Dermis microvascular lymphatic vessel endothelial cell (primary cell): Measurements from ENCODE around the gene EMD. TPM values are rescaled to one million over a fixed set of nuclear protein-coding genes. Genes with fewer than 3 reads are reported as not detected.

Experiments
- DNase-seq, 2 donors: peaks; one replicate each; pipeline versions ENCODE4 v3.0.0 to v3.0.0-alpha.2; 2010; ENCODE audit warnings: low read depth in 2 of 2
- total RNA-seq: library from RNA; depleted of rRNA; stranded (reverse); fragments of >200 nt; gene quantifications from 2 replicates; pipeline ENCODE4 v1.2.1, GENCODE V29; 2014

EMD gene
- total RNA-seq, 1 donor from 2014 or later = 17.8 TPM

DNA sequence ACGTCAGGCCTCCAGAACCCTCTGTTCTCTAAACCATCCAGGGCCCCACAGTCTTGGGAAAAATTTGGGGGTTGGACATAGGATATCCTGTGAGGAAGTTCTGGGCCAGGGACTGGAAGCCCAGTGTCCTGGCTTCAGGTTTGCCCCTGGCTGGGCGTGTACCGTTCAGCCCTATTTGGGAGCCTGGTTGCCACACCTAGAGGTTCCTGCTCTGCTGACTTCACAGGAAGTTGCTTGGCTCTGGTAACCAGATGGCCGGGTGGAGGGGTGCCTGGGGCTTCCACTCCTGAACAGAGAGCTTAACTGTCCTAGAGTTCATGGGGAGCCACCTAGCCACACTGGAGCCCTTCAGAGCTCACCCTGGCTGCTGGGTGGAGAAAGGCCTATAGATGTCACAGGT is 33.4 kb downstream of the EMD start:
- DNase-seq = no peak

DNA sequence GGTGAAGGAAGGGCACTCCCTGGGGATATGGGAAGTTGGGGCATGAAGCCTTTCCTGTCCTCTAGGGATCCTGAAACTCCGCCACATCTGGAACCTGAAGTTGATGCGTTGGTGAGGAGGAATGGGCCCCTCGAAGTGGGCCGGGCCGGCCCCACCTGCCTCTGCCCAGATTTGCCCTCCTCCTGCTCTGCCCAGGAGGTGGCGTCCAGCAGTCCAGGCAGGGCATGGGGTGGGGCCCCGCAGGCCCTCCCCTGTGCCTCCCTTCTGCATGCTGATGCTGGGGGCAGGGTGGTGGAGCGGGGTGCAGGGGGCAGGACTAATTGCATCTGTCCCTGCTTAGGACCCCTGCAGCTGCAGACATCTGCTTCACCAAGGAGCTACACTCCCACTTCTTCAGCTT is 34.0 kb downstream of the EMD start:
- DNase-seq = no peak

GRCh38 chrX:154417157-154417556 is 38.1 kb downstream of the EMD start:
- DNase-seq = no peak

- DNase-seq = no peak
Observed at GRCh38 chrX:154419189-154419588, 40.1 kb downstream of the EMD start.

DNA sequence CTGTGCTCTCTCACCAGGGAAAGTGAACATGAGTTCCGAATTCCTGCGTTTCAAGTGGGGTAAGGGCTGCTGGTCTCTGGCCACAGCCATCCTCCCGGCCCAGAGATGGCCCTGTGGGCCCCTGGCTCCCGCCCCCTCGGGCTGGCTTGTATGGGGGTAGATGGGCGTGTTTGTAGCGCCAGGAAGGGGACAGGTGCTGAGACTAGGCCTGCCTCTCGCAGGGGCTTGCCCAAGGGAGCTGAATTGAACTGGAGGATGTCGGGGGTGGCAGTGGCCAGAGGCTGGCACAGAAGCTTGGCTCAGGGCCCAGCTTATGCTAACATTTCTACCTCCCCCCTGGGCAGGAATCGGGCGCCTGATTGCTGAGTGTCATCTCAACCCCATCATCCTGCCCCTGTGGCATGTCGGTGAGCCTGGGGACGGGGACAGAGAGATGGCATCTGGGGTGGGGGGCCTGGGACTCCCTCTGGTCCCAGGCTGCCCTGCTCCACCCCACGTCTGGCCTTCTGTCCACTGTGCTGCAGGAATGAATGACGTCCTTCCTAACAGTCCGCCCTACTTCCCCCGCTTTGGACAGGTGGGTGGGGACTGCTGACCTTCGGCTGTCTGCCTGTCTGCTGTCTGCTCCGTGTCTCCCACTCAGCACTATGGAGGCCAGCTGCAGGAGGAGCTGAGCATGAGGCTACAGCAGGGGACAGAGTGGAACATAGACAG is 40.8 kb downstream of the EMD start:
- peak; percentile 66 to 73 for DNase-seq

DNA sequence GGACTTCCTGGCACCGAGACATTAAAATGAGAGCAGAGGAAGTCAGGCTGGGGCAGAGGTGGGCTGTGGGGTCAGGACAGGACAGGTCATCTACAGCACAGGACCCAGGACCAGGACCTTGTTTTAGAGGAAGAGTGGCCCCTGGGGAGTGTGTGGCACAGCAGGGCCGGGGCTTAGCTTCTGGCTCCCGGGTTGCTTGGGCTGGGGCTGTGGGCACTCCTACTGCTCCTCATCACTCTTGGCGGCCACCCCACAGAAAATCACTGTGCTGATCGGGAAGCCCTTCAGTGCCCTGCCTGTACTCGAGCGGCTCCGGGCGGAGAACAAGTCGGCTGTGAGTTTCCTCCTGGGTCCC is 41.3 kb downstream of the EMD start:
- no peak for DNase-seq

DNA sequence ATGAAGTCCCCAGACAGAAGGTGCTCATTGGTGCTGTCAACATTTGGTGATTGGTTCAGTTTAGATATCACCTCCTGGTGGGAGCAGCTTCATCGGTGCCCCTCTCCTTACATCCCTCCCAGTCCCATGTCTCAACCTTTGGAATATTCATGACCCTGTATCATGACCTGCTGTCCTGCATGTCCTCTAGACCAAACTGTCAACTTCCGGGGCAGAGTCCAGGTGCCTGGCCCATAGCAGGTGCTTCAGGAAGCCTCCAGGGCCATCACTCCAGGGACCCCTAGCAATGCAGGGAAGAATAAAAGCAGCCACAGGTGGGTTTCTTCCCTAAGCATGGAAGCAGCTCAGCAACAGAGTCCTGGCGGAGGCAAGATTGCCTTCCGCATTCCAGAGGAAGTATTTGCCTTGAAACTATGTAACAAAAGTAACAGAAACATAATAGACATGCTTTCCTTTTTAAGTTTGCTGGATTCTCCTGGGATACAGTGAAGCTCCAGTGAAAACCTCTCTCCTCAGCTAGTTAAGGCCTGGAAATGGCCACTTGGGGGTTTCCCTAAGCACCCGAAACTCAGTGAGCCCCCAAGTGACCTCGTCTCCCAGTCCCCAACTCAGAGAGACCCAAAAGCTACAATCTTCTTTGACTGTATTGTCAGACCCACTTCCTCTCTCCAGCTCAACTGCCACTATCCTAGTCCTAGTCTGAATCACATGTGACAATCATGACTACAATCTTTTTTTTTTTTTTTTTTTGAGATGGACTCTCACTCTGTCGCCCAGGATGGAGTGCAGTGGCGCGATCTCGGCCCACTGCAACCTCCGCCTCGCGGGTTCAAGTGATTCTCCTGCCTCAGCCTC is 48.0 kb downstream of the EMD start:
- no peak for DNase-seq

- peak; percentile 85 to 96 for DNase-seq
Observed at GRCh38 chrX:154428176-154429171, 49.4 kb downstream of the EMD start, which contains the start of gene ATP6AP1. TSS of gene ATP6AP1 (plus strand) at chrX:154428677. CDS start at chrX:154428693, 16 bp downstream.

DNA sequence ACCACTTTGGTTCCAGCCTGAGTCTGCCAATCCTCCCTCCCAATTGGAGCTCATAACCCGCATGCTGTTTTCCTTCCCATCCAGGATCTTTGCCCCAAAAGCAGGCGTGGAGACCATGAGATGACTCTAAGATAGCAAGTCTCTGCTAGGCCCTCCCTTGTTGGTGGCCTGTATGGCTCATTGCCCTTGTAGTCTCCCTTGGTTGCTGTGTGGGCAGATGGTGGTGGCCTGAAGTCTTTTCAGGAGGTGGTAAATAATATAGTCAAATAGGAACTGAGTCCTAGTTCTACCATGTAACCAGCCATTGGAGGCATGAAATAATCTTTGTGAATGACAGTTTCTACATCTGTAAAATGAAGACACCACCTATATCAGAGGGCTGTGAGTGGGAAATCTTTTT is 50.6 kb downstream of the EMD start:
- DNase-seq = no peak

GRCh38 chrX:154430479-154430878 is 51.4 kb downstream of the EMD start:
- DNase-seq = no peak

GRCh38 chrX:154430916-154431315 is 51.8 kb downstream of the EMD start:
- no peak for DNase-seq

Other genes starting within 250 kb of the EMD start
- 0.13 and 0.51 TPM in 2 replicates for gene OPN1LW, start 235.1 kb upstream of the EMD start, total RNA-seq
- gene OPN1MW, start 196.7 kb upstream of the EMD start, total RNA-seq = not detected in 2 replicates
- gene OPN1MW2, start 159.5 kb upstream of the EMD start, total RNA-seq = not detected in 2 replicates
- gene OPN1MW3, start 121.7 kb upstream of the EMD start, total RNA-seq = not detected in 2 replicates
- gene TEX28, start 84.2 kb upstream of the EMD start, total RNA-seq = 0.13 TPM in 1 of 2 replicates, not detected in the other
- gene TKTL1, start 83.5 kb upstream of the EMD start, total RNA-seq = under 0.01 TPM in 1 of 2 replicates, not detected in the other
- gene FLNA, start 4.7 kb upstream of the EMD start, total RNA-seq = 1,135 and 1,161 TPM in 2 replicates
- 2,372 and 2,629 TPM in 2 replicates for gene RPL10, start 19.1 kb downstream of the EMD start, total RNA-seq
- gene DNASE1L1, start 30.0 kb downstream of the EMD start, total RNA-seq = 105 and 121 TPM in 2 replicates
- gene TAFAZZIN, start 32.2 kb downstream of the EMD start, total RNA-seq = 11.9 and 14.9 TPM in 2 replicates
- gene ATP6AP1, start 49.4 kb downstream of the EMD start, total RNA-seq = 58.0 and 105 TPM in 2 replicates
- 27.0 and 43.0 TPM in 2 replicates for gene GDI1, start 57.9 kb downstream of the EMD start, total RNA-seq
- 43.9 and 60.2 TPM in 2 replicates for gene FAM50A, start 64.8 kb downstream of the EMD start, total RNA-seq
- 3.0 and 6.2 TPM in 2 replicates for gene PLXNA3, start 79.0 kb downstream of the EMD start, total RNA-seq
- 14.9 and 16.9 TPM in 2 replicates for gene LAGE3, start 100.0 kb downstream of the EMD start, total RNA-seq
- gene UBL4A, start 107.3 kb downstream of the EMD start, total RNA-seq = 29.8 and 38.1 TPM in 2 replicates
- 8.1 and 14.4 TPM in 2 replicates for gene SLC10A3, start 111.3 kb downstream of the EMD start, total RNA-seq
- gene FAM3A, start 136.9 kb downstream of the EMD start, total RNA-seq = 13.7 and 20.9 TPM in 2 replicates
- 33.9 and 35.4 TPM in 2 replicates for gene G6PD, start 167.6 kb downstream of the EMD start, total RNA-seq
- gene IKBKG, start 168.3 kb downstream of the EMD start, total RNA-seq = 12.1 and 12.8 TPM in 2 replicates
- not detected in 2 replicates for gene CTAG1A, start 205.8 kb downstream of the EMD start, total RNA-seq
- gene CTAG1B, start 240.0 kb downstream of the EMD start, total RNA-seq = not detected in 2 replicates